Measurements from ENCODE around the gene ANTXR1.

DNA sequence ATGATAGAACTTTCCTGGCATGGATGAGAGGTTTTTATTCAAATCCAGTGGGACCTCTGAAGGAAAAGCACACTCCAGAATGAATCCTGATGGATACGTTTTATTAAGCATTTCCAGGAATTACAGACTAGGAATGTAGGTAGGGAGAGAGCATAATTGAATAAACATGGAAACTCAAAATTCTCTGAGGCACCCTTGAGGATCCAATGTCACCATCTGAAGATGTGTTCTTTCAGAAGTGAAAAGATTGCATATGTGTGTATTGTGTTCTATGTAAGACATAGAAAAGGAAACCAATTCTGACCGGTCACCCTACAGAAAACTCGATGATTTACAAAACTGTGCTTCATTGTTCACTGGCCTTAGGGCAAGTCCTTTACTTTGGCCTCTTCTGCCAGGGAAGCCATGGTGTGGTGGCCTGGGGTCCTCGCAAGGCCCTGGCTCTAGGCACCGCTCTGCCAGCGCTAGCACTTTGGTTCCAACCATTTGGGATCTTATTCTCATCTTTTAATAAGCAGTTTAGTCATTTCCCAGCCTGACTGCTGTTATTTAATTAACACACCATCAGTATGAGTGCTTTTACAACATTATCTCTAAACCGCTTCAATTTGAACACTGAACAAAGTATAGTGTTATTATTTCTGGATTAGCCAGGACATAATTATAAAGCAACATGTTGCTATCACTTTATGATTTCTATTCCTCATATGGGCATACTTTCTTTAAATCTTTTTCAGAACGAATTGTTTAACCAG is 43.1 kb upstream of the ANTXR1 start:
- TF ChIP-seq, protein P1, sequence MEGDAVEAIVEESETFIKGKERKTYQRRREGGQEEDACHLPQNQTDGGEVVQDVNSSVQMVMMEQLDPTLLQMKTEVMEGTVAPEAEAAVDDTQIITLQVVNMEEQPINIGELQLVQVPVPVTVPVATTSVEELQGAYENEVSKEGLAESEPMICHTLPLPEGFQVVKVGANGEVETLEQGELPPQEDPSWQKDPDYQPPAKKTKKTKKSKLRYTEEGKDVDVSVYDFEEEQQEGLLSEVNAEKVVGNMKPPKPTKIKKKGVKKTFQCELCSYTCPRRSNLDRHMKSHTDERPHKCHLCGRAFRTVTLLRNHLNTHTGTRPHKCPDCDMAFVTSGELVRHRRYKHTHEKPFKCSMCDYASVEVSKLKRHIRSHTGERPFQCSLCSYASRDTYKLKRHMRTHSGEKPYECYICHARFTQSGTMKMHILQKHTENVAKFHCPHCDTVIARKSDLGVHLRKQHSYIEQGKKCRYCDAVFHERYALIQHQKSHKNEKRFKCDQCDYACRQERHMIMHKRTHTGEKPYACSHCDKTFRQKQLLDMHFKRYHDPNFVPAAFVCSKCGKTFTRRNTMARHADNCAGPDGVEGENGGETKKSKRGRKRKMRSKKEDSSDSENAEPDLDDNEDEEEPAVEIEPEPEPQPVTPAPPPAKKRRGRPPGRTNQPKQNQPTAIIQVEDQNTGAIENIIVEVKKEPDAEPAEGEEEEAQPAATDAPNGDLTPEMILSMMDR (IDR thresholded peaks at IDR 0.05; ENCODE audit: extremely low read depth in 1 of 2, insufficient read depth in 1 of 2, low read depth in 1 of 2, low read length in 2 of 2) = no peak
- TF ChIP-seq EZH2 (IDR thresholded peaks at IDR 0.05; ENCODE audit: borderline replicate concordance, low read depth, low read length, severe bottlenecking) (no peak), POLR2A (IDR thresholded peaks at IDR 0.05; ENCODE audit: low read depth, low read length) (no peak), MYC (IDR thresholded peaks at IDR 0.05; ENCODE audit: low read depth, low read length) (no peak), JUN (IDR thresholded peaks at IDR 0.05; ENCODE audit: borderline replicate concordance, insufficient read depth, insufficient read length, low read depth) (no peak), POLR2AphosphoS5 (IDR thresholded peaks at IDR 0.05; ENCODE audit: insufficient read depth, low read depth, low read length) (no peak), FOS (IDR thresholded peaks at IDR 0.05; ENCODE audit: borderline replicate concordance, insufficient read depth, low read length) (no peak)
- TF ChIP-seq, protein P2, sequence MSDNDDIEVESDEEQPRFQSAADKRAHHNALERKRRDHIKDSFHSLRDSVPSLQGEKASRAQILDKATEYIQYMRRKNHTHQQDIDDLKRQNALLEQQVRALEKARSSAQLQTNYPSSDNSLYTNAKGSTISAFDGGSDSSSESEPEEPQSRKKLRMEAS (IDR thresholded peaks at IDR 0.05; ENCODE audit: insufficient read depth, insufficient read length) = no peak
